ENCODE results near the gene SMIM1.
"Not testable (repeated sequence)": the region's sequence is repeated elsewhere in the genome, so short reads cannot be mapped to it uniquely, and the experiment has no call there.

Gene SMIM1

DNA sequence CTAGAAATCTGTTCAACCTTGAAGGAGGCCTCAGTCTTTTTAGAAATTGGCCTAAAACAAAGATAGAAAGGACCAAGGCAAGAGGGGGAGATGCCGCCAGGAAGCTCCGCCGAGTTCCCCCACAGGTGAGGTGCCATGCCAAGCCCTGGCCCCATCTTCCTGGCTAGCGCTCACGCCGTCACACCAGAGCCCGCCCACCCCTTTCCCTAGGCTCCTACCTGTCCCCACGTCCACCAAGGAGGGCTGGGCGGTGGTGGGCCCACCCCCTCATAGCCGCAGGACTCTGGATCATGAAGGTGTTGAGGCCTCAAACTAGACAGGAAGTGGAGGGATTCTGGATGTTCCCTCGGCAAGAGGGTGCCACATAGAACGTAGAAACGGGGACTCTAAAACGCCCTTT, 35.8 kb upstream of the SMIM1 start:
- DNase-seq (ENCODE audit: low read depth in 2 of 2), result no peak

DNA sequence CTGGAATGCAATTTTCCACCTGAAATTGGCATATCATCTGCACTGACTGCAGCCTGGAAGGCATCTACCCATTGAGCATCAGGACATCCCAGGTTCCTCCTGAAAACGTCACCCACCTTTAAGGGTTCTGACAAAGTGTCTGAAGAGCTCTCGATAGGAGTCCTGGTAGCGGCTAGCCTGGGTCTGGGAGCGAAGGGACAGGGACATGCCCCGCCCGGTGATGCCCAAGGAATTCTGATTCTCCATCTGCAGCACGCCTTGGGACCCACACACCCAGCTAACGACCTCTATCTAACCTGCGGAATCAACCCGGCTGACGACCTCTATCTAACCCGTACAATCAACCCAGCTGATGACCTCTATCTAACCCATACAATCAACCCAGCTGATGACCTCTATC, 33.6 kb upstream of the SMIM1 start:
- no peak for DNase-seq (ENCODE audit: low read depth in 2 of 2)

DNA sequence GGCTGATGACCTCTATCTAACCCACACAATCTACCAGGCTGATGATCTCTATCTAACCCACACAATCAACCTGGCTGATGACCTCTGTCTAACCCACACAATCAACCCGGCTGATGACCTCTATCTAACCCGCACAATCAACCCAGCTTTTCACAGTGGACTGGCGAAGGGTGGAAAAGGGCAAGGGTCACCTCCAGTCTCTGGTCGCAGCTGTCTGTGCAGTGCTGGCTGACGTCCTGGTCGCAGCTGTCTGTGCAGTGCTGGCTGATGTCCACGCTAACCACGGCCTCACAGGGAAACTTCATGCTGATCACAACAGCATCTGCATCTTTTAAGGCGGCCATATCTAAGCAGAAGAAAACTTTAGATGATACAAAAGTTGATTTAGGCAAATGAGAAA, 32.5 kb upstream of the SMIM1 start:
- no peak for DNase-seq (ENCODE audit: low read depth in 2 of 2)

DNA sequence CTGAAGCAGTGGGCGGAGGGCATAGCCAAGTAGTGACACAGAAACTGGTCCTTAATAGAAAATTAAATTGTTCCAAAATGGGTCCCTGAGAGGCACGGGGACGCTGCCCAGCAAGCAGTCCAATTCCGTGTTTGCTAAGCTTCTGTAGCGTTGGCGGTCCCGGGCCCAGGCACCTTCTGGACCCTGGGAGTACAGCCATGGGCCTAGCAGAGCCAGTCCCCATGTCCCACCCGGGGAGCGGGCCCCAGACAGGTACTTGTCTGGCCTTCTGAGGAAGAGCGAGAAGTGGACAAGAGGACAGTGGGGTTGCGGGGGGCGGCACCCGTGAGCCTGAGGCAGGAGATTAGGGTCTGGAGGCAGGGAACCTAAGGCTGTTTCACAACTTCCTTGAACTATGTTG, 31.8 kb upstream of the SMIM1 start:
- no peak for DNase-seq (ENCODE audit: low read depth in 2 of 2)

DNA sequence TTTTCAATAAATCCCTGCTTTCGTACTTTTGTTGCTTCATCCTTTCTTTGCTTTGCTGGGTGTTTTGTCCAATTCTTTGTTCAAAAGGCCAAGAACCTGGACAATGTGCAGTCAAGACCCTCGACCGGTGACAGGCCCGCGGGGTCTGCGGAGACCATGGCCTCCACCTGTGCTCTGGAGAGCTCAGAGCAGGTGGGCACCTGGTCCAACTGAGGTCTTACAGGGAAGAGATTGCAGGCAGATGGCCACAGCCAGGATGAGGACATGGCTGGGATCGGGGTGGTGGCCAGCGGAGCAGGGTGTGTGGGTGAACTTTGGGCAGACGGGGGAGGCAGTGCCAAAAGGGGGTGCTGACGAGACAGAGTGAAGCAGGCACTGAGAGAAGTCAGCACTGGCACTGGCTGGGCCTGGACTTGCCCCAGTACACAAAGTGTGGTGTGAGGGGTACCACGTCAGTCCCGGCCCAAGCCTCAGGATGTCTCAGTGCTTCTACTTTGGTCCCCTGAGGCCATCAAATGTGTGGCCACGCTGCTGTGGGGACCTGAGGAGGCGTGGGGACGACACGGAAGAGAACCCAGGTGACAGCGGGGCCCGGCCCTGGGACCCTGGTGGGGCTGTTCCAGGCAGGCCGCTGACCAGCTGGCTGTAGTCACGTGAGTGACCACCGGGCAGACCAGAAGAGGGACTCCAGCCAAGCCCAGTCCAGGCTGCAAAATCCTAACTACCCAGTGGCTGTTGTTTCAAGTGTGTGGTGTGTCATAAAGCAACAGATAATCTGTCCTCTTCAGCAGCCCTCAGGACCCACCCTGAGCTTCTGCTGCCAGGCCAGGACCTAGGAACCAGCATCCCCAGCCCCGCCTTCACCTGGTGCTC, 30.7 kb upstream of the SMIM1 start:
- DNase-seq (ENCODE audit: low read depth in 2 of 2), result no peak

DNA sequence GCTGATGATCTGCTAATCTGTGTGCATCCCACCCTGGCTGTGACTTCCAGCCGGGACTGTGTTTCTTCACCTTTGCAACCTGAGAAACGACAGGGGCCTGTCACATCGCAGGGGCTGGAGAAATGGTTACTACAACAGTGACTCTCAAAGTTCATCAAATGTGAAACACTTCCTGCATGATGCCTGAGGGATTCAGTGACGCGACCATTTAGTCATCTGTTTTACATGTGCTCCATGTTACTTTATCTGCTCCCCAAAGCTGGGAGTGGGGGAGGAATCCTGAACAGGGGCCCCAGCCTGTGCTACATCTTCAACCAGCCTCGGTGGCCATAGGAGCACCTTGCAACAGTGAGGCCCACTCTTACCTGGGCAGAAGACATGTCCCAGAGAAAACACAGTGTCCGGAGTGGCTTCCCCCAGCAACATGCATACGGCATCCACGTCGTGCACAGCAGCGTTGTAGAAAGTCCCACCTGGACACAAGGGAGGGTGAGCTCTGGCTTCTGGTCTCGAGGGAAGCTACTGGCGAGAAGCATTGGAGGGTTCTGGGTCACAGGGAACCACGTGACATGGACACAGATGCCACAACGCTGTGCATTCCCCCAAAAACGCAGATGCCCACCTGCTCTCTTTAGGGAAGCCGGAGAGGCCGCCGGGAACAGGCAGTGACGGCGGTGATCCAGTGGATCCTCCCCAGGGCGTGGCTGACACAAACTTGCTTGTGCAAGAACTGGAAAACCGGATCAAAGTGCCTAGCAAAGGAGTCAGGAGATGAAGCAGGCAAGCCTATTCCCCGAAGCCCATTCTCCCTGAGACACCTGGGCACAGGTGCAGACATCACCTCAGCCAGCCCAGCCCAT, 29.9 kb upstream of the SMIM1 start:
- no peak for DNase-seq (ENCODE audit: low read depth in 2 of 2)

DNA sequence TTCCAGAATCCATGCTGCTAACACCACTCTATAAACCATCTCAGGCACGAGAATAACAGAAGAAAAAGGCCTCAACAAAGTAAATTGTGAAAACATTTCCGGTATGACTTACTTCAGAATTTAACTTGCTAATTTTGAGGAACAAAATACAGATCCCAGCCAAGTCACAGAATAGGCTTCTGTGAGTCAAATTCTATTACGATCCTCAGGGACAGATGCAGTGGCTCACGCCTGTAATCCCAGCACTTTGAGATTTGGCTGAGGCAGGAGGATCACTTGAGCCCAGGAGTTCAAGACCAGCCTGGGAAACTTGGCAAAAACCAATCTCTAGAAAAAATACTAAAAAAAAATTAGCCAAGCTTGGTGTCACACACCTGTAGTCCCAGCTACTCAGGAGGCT, 29.1 kb upstream of the SMIM1 start:
- DNase-seq (ENCODE audit: low read depth in 2 of 2), result no peak

DNA sequence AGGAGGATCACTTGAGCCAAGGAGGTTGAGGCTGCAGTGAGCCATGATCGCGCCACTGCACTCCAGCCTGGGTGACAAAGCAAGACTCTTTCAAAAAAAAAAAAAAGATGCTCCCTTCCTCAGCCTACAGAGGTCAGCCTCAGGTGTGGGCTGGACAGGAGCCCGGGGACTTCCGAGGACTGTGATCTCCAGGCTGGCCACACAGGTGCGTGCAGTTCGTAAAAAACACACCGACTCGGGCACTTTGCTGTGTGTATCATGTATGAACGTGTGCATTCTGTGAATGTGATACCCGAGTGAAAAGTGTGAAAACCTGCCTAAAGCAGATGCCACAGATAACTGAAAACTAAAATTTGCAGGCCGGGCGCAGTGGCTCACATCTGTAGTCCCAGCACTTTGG, 28.7 kb upstream of the SMIM1 start:
- DNase-seq (ENCODE audit: low read depth in 2 of 2), result no peak

DNA sequence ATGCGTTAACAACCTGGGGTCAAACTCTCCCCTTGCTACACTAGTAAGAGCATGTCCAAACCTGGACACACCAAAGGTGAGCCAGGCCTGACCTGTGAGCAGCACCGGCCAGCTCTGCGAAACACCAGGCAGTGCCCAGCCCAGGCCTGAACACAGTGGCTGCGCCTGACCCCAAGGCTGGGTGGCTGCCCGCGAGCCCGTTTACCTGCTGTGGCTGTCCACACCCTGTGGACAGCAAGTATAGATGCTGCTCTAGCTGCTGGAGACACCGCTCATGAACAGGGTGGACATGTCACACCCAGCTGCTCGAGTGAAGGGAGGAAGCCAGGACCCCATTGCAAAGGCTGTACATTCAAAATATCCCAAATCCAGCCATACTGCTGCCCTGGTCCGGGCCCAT, 27.9 kb upstream of the SMIM1 start:
- no peak for DNase-seq (ENCODE audit: low read depth in 2 of 2)

DNA sequence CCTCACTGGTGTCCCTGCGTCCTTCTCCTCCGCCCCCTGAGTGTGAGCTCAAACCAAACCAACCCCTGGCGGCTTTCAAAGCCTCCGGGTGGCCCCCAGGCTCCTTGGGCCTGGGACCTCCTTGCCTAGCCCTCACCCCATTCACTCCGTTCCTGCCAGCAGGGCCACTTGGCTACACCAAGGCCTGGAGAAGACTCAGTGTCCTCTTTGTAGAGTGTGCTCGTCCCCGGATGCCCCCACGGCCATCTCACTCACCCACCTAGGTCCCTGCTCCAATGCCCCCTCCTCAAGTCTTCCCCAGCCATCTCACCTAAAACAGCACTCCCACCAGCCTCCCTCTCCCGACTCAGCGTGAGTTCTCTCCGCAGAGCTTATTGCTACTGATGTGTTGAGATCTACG, 27.5 kb upstream of the SMIM1 start:
- DNase-seq (ENCODE audit: low read depth in 2 of 2), result no peak

DNA sequence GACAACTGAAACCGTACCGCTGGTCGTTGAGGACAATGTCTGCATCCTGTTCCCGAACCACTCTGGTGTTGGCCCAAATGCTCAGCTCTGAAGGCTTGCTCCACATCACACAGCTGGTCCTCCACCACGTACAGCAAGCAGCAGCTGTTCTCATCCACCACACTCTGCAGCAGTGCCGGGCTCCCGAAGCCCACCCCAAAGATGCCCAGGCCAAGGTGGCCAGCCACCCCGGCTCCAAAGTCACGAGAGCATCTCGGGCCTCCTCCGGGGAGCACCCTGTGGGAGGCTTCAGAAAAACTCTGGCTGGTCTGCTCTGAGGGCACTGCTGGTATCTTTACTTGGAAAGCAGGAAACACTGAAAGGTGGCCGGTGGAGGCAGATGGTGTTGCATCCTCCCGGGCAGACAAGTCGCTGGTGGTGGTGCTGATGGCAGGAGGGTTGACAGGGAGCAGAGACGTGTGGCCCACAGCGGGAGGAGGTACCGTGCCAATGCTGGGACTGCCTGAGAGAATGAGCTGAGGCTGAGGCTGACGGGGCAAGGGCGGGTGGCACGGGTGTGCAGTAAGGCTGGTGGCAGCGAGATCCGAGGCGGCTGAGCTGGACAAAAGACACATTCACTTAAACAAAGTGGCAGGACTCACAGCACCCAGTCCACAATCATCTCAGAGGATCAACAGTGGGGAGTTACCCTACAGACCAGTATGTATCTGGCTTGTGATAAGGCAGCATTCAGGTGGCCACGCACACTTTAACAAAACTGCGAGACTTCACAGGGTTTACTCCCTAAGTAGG, 26.8 kb upstream of the SMIM1 start:
- no peak for DNase-seq (ENCODE audit: low read depth in 2 of 2)

DNA sequence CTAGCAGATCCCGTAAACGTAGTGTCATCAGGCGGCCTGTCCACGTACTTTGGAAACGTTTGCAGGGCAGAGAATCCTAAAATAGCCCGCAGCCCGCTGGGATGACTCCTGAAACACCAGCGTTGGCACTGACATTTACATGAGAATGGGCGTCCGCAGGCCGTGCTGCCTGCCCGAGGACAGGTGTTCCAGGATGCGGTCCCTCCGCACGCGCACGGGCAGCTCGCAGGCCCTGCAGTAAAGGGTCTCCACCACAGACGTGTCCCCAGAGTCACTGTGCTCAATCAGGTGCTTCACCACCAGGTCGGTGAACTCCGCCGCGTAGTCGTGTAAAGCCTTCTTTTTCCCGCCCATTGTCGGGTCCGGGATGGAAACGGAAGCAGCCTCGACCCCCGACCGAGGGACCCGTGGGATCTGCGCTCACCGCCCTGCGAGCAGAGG, 26.1 kb upstream of the SMIM1 start:
- no peak for DNase-seq (ENCODE audit: low read depth in 2 of 2)

DNA sequence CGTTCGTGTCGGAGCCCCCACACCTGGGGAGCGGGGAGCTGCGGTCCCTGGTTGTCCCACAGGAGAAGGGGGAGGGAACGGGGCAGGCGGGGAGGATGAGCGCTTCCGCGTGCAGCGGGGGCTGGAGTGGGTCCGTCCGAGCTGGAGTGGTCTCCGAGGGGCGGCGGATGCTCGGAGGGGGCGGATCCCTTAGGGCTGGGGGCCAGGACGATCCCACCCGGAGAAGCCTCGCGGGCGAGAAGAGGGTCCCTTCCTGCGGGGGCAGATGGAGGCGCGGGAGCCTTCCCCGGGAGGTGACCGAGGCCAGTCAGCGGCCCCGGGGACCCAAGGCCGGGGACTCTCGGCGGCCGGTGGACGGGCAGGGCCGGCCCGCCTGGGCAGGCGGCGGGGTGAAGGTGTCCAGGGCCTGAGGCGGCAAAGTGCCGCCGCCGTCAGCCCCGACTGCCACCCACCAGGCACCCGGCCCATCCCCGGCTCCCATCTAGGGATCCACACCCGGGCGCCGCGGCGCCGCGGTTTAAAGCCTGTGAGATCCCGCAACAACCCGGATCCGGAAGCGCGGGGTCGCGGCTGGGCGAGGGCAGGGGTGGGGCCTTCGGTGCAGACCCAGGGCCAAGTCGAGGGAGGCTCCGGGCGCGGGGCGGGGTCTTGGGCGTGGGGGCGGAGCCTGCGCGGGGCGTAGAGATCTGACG, 25.6 kb upstream of the SMIM1 start:
- DNase-seq (ENCODE audit: low read depth in 2 of 2), result peak; percentile 85 to 90

DNA sequence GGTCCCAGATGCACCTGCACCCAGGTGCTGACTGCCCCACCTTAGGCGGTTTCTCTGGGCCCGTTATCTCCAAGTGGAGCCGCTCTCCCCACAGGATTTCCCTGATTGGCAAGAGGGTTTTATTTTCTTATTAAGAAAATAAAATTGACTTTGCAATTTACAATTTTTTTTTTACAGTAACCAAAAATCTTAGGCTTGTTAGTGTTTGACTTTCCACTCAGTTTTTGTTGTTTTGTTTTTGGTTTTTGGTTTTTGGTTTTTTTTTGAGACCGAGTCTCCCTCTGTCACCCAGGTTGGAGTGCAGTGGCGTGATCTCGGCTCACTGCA, 25.1 kb upstream of the SMIM1 start:
- DNase-seq (ENCODE audit: low read depth in 2 of 2), result no peak

DNA sequence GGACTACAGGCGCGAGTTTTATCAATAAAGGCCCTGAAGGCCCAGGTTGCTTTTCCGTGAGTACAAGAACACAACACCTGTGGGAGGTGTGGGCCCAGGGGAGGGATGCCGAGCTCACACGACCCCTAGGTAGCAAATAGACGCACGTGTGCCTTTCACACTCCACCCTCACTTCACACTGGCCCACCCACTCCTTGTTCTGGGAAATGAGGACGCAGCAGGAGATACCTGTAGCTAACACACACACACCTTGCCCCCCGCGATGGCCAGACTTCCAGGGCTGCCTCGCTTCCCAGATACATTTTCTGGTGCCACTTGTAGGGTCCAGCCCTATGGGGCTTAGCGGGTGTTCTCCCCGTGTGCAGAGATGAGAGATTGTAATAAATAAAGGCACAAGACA, 24.6 kb upstream of the SMIM1 start:
- DNase-seq (ENCODE audit: low read depth in 2 of 2), result no peak

DNA sequence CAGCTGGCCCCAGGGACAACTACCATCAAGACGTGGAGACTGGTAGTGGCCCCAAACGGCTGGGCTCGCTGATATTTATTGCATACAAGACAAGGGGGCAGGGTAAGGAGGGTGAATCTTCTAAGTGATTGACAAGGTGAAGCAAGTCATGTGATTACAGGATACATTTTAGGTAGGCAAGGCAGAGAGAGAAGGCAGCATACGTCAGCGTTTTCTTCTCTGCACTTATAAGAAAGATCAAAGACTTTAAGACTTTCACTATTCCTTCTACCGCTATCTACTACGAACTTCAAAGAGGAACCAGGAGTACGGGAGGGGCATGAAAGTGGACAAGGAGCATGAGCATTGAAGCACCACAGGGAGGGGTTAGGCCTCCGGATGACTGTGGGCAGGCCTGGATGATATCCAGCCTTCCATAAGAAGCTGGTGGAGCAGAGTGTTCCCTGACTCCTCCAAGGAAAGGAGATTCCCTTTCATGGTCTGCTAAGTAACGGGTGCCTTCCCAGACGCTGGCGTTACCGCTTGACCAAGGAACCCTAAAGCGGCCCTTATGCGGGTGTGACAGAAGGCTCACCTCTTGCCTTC, 24.1 kb upstream of the SMIM1 start:
- not testable (repeated sequence) for DNase-seq (ENCODE audit: low read depth in 2 of 2)

DNA sequence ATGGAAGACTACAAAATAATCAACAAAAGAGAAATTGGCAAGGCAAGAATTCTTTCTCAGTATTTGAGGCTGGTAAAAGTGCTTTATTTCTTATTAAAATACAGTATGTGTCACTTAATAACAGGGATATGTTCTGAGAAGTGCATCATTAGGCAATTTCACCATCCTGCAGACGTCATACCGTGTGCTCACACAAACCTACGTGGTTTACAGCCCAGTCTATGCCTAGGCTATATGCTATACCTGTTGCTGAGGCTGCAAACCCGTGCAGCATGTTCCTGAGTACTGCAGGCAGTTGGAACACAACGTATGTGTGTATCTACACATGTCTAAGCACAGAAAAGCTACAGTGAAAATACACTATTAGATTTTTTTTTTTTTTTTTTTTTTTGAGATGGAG, 23.0 kb upstream of the SMIM1 start:
- DNase-seq (ENCODE audit: low read depth in 2 of 2), result no peak

DNA sequence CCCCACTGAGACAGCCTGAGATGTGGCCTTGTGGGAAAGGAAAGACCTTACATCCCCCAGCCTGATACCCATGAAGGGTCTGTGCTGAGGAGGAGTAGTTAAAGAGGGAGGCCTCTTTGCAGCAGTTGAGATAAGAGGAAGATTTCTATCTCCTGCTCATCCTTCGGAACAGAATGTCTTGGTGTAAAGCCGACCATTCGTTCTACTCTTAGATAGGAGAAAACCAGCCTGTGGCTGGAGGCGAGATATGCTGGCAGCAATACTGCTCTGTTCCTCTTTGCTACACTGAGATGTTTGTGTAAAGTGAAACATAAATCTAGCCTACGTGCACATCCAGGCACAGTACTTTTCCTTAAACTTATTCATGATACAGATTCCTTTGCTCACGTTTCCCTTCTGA, 21.8 kb upstream of the SMIM1 start:
- no peak for DNase-seq (ENCODE audit: low read depth in 2 of 2)

DNA sequence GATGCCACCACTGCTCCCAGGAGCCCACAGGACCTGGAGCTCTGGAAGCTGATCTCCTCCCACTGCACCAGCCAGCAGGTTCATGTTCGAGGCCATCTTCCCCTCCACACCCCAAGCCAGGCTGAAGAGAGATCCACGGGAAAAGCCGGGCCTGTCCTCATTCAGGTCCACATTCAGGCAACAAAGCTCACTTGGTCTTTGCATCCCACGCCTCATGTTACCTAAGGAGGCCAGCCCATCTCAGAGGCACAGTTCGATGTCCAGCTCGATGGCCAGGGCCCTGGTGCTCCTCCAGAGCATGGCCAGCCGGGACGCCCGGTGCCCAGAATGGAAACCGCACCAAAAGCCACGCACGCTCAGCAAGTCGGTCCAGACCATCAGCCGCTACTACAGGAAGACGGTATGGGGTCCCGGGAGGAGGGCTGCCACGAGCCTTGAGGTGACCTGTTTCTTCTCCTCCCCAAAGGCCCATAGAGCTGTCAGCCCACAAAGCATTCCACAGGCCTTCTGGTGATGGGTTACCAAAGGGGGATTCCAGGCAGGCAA, 20.1 kb upstream of the SMIM1 start, which contains the start of gene CCDC27:
TSS of gene CCDC27 (plus strand) at position 51 of the 546 bp plus-strand sequence. CDS start at position 83, 32 bp downstream.
- no peak for DNase-seq (ENCODE audit: low read depth in 2 of 2)

DNA sequence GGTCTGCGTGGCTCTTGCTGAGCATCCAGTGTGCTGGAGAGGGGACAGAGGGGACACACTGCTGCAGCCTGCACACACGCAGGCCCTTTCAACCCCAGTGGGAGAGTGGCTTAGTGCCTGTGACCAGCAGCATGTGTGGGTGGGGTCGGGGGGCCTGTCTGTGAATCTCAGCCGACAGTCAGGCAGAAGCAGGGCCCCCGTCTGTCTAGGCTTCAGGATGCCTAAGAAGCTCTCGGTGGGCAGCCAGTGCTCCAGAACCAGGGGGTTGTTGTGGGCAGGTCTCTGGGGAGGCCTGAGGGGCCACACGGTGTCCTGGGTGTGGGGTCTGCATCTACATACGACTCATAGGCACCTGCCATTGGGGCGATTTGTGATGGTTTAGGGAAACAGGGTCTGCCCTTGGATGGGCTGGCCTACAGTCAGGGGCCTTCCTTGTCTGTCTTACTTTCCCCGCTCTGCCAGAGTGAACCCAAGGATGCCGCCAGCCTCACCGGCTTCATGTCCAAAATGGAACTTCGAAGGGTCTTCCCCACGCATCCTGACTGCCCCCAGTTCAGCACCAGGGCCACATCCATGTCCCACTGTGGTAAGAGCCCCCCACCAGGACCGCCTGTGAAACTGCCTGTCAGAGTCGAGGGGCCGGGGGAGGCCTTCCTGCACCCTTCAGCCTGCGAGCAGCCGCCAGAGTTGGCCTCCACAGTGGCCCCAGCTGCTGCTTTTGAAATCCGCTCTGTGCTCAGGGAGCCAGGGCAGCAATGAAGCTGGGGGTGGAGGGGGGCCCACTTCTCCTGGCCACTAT, 18.7 kb upstream of the SMIM1 start:
- no peak for DNase-seq (ENCODE audit: low read depth in 2 of 2)
